ENCODE measurements around the gene SLC25A19.

DNA sequence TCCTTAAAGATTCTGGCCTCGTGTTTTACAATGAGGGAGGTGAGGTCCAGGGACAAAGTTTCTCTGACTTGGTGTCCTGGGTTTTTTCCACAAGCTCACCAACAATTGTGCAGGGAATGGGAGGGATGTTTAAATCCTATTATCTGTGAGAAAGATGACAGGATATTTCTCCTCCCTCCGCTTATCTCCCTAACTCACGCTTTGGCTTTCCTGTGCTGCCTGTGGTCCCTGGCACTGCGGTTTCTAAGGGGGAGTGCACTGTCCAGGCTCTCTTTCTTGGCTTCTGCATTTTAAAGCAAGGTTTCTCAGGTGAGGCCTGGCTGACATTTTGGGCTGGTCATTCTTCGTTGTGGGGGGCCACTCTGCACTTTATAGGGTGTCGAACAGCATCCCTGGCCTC is 44.2 kb downstream of the SLC25A19 start:
- TF ChIP-seq, protein P1, sequence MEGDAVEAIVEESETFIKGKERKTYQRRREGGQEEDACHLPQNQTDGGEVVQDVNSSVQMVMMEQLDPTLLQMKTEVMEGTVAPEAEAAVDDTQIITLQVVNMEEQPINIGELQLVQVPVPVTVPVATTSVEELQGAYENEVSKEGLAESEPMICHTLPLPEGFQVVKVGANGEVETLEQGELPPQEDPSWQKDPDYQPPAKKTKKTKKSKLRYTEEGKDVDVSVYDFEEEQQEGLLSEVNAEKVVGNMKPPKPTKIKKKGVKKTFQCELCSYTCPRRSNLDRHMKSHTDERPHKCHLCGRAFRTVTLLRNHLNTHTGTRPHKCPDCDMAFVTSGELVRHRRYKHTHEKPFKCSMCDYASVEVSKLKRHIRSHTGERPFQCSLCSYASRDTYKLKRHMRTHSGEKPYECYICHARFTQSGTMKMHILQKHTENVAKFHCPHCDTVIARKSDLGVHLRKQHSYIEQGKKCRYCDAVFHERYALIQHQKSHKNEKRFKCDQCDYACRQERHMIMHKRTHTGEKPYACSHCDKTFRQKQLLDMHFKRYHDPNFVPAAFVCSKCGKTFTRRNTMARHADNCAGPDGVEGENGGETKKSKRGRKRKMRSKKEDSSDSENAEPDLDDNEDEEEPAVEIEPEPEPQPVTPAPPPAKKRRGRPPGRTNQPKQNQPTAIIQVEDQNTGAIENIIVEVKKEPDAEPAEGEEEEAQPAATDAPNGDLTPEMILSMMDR (IDR thresholded peaks at IDR 0.05) = no peak
- TF ChIP-seq POLR2A (IDR thresholded peaks at IDR 0.05) = no peak
- no peak for TF ChIP-seq EP300 (IDR thresholded peaks at IDR 0.05)
